Tongue (tissue), 3 donors: ENCODE results near the gene ZC3H12A. TPM values are rescaled to one million over a fixed set of nuclear protein-coding genes. Genes with fewer than 3 reads are reported as not detected.
"Not testable (repeated sequence)": the region's sequence is repeated elsewhere in the genome, so short reads cannot be mapped to it uniquely, and the experiment has no call there.

ENCODE experiments used
- DNase-seq: peaks from one replicate; pipeline ENCODE4 v3.0.0-alpha.2; 2015
- small RNA-seq: library from RNA; depleted of rRNA; stranded (forward); fragments of <200 nt; gene quantifications from one replicate; pipeline ENCODE3, GENCODE V24; 2014; ENCODE audit warnings: low replicate concordance
- total RNA-seq: library from RNA; depleted of rRNA; stranded (reverse); fragments of >200 nt; gene quantifications from one replicate; pipeline ENCODE4 v1.2.3, GENCODE V29; 2014

ZC3H12A gene
- total RNA-seq, 1 donor from 2014 or later = 5.1 TPM

DNA sequence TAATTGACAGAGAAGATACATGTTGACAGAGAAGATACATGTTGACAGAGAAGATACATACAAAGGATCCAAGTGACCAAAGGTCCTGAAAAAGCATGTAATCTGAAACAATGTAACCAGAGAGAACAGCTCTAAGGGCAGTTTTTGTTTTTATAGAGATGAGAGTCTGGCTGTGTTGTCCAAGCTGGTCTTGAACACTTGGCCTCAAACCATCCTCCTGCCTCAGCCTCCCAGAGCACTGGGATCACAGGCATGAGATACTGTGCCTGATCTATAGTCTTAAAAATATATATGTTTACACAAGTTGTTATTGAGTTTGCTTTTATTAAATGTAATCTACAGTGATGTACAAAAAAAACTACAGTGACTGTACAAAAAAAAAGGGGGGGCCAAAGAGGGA lies 27.7 kb downstream of the ZC3H12A start:
- DNase-seq = no peak

DNA sequence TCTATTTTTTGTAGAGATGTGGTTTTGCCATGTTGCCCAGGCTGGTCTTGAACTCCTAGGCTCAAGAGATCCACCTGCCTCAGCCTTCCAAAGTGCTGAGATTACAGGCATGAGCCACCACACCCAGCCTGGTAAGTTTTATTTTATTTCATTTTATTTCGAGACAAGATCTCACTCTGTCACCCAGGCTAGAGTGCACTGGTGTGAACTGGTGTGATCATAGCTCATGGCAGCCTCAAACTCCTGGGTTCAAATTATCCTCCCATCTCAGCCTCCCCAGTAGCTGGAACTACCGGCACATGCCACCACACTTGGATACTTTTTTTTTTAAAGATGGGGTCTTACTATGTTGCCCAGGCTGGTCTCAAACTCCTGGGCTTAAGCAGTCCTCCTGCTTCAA lies 28.4 kb downstream of the ZC3H12A start:
- not testable (repeated sequence) for DNase-seq

DNA sequence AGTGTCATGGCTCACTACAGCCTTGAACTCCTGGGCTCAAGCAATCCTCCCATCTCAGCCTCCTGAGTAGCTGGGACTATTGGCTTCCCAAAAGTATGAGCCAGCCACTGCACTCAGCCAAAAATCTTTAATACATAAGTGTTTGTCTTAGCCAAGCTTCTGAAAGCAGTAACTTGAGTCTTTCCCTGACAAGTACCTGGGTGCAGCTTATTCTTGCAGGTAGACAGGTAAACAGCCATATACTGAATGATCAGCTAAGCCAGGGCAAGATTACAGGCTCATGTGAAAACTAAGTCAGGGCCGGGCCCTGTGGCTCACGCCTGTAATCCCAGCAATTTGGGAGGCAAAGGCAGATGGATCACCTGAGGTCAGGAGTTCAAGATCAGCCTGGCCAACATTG lies 32.4 kb downstream of the ZC3H12A start:
- no peak for DNase-seq

DNA sequence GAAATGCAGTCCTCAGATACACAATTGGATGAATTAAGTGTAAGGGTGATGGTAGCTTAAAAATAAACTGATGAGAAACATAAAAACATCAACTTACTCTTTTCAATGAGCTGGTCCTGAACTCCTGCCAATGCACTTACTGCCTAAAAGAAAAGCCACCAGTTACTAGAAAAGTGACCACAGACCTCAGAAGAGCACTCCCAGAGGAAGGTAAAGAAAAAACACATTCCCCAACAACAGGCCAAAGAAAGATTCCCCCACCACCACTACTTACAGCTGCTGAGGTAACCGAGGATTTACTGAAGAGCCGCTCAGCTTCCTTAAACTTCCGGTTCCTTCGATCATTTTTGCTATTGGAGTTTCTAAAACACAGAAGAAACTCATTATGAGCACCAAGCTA lies 34.8 kb downstream of the ZC3H12A start:
- no peak for DNase-seq

DNA sequence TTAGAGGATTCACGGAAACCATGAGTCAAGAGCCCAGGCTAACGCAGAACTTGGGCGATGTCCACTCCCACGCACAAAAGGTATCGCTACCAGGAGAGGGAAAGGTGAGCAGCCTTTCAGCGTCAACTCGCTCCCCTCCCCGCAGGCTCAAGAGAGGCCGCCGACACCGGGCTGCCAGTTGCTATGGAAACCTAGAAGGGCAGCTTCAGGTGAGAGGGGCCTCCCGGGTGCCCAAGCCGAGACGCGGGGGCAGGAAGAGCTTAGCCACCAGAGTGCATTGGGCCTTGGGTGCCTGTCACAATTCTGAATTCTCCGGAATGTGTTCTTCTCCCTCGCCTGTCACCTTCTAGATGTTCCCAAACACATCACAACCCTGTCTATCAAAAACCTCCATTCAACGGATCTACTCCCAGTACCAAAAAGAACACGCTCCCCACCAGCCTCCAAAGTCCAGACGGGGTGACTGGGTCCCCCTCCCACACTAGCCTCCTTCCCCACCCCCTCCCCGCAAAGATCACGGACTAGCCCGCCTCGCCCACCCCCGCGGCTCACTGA lies 39.5 kb downstream of the ZC3H12A start:
- DNase-seq = peak; percentile 19

DNA sequence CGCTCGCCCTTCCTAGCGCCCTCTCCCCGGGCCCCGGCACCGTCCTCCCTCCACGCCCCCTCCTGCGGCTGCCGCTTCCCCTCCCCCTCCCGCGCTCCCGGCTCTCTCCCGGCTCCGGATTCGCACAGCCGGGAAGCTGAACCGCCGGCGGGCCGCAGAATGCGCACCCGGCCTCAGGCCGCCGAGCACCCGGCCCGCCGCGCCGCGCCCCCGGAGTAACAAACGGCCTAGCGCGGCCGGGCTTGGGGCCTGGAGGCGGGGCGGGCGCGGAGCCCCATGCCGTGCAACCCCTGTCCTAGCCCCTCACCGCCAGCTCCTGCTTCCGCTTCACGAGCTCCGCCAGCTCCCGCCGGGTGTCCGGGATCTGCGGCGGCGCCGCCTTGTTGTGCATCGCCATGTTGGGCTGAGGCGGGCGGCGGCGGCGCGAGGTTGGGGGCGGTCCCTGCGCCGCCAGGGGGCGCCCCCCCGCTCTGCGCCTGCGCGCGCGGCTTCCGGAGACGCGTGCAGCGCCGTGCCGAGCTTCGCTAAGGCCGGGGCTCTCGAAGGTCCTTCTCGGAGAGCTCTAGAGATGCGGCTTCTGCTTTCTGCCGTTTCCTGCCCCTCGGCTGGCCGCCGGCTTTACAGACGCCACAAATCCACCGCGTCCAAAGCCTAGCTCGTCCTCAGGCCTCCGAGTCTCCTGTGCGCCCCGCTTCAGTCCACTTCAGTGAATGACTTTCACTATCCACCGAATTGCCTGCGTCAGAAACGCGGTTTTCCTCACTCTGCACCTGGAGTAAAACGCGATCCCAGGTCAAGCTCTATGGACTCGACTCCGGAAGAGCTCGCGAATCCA lies 40.2 kb downstream of the ZC3H12A start, which contains the start of gene MEAF6:
Gene MEAF6, minus strand, starts transcription at position 417 of the 835 bp plus-strand sequence. Its CDS starts 20 bp downstream, at position 397.
- DNase-seq = peak; percentile 93

DNA sequence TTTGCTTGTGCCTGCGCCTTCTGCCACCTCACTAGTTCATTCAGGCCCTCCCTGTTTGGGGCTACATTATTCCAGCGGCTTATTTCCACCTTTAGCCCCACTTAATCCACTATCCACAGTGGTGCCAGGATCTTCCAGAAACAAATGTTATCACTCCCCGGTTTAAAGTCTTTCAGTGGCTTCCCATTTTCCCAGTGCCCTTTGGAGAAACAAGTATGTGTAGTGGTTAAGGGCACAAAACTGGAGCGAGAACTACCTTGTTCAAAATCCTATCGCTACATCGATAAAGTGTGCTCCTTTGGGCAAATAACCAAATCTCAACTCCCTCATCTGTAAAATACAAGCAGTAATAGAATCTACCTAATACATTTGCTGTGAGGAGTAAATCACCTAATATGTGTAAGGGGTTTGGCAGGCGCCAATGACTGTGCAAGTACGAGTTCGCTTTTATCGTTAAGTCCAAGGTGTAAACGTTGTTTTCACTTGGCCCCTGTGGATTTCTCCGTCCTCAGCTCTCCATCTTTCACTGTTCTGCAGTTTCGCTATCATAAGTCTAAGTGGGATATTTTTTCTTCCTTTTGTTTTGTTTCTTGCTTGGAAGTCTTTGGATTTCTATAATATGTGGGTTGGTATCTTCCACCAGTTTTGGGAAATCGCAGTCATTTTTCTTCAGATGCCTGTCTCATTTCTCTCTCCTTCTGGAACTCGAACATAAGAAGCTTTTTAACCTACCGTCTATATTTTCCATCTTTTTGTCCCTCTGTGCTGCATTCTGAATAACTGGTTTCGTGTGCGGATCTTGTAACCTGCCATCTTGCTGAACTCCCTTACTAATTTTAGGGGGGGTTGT lies 41.0 kb downstream of the ZC3H12A start:
- no peak for DNase-seq

DNA sequence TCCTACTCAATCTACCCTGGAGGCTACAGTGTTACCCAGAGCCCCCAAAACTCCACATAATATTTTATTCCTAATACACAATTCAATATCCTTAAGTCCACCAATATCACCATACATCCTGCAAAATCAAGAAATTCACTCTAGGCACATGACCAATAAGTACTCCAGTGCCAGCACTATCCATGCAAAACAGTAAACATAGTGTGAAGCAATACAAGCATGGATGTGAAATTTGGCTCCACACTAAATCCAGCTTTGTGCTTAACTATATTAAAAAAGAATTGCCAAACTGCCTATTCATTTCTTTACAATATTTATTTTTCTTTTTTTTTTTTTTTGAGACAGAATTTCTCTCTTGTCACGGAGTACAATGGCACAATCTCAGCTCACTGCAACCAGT lies 43.2 kb downstream of the ZC3H12A start:
- no peak for DNase-seq

DNA sequence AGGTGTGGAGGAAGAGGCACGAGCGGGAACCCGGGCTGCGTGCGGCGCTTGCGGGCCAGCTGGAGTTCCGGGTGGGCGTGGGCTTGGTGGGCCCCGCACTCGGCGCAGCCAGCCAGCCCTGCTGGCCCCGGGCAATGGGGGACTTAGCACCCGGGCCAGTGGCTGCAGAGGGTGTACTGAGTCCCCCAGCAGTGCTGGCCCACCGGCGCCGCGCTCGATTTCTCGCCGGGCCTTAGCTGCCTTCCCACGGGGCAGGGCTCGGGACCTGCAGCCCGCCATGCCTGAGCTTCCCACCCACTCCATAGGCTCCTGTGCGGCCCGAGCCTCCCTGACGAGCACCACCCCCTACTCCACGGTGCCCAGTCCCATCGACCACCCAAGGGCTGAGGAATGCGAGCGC lies 43.9 kb downstream of the ZC3H12A start:
- DNase-seq = not testable (repeated sequence)

DNA sequence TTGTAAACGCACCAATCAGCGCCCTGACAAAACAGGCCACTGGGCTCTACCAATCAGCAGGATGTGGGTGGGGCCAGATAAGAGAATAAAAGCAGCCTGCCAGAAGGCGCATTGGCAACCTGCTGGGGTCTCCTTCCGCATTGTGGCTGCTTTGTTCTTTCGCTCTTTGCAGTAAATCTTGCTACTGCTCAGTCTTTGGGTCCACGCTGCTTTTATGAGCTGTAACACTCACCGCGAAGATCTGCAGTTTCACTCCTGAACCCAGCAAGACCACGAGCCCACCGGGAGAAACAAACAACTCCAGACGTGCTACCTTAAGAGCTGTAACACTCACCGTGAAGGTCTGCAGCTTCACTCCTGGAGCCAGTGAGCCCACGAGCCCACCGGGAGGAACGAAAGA lies 44.5 kb downstream of the ZC3H12A start:
- not testable (repeated sequence) for DNase-seq

DNA sequence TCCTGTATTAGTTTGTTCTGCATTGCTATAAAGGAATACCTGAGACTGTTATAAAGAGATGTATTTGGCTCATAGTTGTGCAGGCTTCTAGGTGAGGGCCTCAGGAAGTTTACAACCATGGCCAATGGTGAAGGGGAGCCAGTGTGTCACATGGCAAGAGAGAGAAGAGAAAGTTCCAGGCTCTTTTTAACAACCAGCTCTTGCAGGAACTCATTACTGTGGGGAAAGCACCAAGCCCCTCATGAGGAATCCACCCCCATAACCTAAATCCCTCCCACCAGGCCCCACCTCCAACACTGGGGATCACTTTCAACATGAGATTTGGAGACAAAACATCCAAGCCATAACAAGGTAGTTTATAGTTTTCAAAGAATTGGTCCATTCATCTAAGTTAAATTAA lies 45.2 kb downstream of the ZC3H12A start:
- no peak for DNase-seq

DNA sequence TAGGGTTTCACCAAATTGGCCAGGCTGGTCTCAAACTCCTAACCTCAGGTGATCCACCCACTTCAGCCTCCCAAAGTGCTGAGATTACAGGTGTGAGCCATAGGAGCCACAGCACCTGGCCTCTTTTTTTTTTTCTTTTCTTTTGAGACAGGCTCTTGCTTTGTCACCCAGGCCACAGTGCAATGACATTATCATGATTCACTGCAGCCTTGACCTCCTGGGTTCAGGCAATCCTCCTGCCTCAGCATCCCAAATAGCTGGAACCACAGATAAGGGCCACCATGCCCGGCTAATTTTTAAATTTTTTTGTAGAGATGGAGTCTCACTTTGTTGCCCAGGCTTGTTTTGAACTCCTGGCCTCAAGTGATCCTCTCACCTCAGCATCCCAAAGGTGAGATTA lies 55.5 kb downstream of the ZC3H12A start:
- DNase-seq = not testable (repeated sequence)

DNA sequence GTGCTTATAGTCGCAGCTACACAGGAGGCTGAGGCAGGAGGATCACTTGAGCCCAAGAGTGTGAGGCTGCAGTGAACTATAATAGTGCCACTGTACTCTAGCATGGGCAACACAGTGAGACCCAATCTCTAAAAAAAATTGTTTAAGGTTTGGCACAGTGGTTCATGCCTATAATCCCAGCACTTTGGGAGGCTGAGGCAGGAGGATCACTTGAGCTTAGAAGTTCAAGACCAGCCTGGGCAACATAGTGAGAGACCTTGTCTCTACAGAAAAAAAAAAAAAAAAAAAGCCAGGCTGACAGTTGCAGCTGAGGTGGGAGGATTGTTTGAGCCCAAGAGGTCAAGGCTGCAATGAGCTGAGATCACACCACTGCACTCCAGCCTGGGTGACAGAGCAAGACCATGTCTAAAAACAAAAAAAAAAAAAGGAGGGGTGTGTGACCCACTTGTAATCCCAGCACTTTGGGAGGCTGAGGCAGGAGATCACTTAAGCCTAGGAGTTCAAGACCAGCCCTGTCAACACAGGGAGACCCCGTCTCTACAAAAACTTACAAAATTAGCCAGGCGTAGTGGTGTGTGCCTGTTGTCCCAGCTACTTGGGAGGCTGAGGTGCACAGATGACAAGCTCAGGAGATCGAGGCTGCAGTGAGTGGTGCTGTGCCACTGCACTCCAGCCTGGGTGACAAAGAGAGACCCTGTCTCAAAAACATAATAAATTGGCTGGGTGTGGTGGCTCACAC lies 58.2 kb downstream of the ZC3H12A start:
- DNase-seq = not testable (repeated sequence)

DNA sequence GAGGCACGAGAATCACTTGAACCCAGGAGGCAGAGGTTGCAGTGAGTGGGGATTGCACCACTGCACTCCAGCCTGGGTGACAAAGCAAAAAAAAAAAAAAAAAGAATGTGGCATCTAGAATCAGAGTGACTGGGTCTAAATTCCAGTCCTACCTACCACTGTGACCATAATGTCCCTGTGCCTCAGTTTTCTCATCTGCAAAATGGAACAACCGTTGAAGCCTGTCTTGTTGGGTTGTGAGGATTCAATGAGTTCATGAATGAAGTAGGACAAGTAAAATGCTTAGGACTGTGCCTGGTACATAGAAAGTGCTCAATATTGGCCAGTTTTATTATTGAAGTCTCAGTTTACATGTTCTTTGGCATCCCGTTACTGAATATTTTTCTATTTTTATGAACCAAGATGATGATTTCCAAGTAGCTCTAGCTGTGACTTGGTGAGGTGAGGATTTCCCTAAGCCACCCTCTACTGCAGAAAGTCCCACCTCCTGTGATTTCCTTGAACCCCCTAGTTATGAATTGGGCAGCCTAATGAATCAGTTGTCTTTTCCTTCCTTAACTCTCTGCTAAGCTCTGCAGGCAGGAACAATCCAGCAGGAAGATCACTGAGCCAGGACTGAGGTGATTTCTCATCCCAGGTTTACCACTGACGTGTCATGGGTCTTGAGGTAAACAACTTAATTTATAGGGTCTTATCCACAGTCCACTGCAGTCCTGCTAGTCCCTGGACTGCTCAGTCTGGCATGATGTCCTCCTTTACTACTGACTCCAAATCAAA lies 59.1 kb downstream of the ZC3H12A start:
- DNase-seq = no peak

Small RNAs within 50 kb of the gene (small RNA-seq; reads per million reads assigned to genes)
- 0.06 reads per million for gene MIR5581

Other genes starting within 250 kb of the ZC3H12A start
- gene MEAF6, start 40.2 kb downstream of the ZC3H12A start, total RNA-seq = 79.1 TPM
- gene SNIP1, start 79.7 kb downstream of the ZC3H12A start, total RNA-seq = 11.7 TPM
- gene DNALI1, start 82.4 kb downstream of the ZC3H12A start, total RNA-seq = 1.6 TPM
- 38.7 TPM for gene GNL2, start 121.4 kb downstream of the ZC3H12A start, total RNA-seq
- gene RSPO1, start 160.3 kb downstream of the ZC3H12A start, total RNA-seq = 2.5 TPM
- gene CDCA8, start 217.9 kb downstream of the ZC3H12A start, total RNA-seq = 5.9 TPM